GM12892 (cell line): ENCODE data around the gene PHRF1.
A peak's percentile ranks its signal among the peaks of the same experiment; 100 is the strongest.

ENCODE experiments used
- DNase-seq: peaks from one replicate; pipeline ENCODE4 v3.0.0; 2011; ENCODE audit not compliant: insufficient read length
- FAIRE-seq: peaks from 2 replicates; lab custom pipeline; 2011; peaks lifted over from hg19 to GRCh38; lab: Jason Lieb, UNC
- POLR2A ChIP-seq: IDR thresholded peaks from 2 replicates; pipeline ENCODE4 v1.6.1; 2011; ENCODE audit warnings: low read depth, low read length, control low read depth
- POLR2AphosphoS5 ChIP-seq: IDR thresholded peaks from 2 replicates; pipeline ENCODE4 v1.6.1; 2011; ENCODE audit warnings: low read depth, low read length, control low read depth
- TAF1 ChIP-seq: IDR thresholded peaks from 2 replicates; pipeline ENCODE4 v1.6.1; 2011; ENCODE audit warnings: low read depth, mild to moderate bottlenecking, control low read depth, low read length, borderline replicate concordance

The PHRF1 gene

GRCh38 chr11:617199-617911 lies 41.1 kb downstream of the PHRF1 start:
- DNase-seq: no peak
- FAIRE-seq: no peak
- no peak for TF ChIP-seq TAF1
- TF ChIP-seq POLR2AphosphoS5: no peak

DNA sequence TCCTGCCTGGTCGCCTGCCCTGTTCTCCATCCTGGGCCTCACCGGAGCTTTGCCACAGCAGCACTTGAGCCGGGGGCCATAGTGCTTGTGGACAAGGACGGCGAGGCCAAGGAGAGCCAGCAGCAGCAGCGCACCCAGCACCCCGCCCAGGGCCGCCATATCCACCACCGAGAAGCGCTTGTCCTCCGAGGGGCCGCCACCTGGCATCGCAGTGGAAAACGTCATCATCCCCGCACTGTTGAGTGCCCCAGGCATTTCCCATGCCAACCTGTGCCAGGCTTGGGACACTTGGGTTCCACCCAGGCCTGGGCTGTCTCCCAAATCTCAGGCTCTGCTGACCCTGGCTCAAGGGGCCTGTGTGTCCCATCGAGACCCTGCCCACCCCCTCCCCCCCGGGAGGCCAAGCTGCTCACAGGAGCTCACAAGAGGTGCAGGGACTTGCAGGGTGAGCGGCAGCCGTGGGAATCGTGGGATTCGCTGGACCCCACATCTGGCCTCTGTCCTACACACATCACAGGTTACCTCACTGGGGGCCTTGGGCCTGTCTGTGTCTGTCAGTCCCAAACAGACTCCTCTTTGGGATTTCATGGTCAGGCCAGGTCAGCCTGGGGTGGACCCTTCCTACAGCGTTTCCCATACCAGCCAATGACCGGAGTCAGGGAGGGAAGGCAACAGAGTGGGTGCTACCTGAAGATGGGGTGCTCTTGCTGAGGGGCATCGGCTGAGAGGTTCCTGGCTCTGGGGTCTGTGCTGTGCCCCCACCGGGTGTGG lies 41.8 kb downstream of the PHRF1 start:
- no peak for DNase-seq
- no peak for FAIRE-seq
- TF ChIP-seq POLR2AphosphoS5: no peak
- TF ChIP-seq TAF1: no peak
- no peak for TF ChIP-seq POLR2A

- no peak for FAIRE-seq
- TF ChIP-seq POLR2A (no peak), TAF1 (no peak), POLR2AphosphoS5 (no peak)
- DNase-seq: no peak
Observed at GRCh38 chr11:618856-619627, 42.8 kb downstream of the PHRF1 start.

GRCh38 chr11:619628-620050 lies 43.4 kb downstream of the PHRF1 start:
- no peak for FAIRE-seq
- no peak for DNase-seq
- TF ChIP-seq POLR2A (no peak), POLR2AphosphoS5 (no peak), TAF1 (no peak)

DNA sequence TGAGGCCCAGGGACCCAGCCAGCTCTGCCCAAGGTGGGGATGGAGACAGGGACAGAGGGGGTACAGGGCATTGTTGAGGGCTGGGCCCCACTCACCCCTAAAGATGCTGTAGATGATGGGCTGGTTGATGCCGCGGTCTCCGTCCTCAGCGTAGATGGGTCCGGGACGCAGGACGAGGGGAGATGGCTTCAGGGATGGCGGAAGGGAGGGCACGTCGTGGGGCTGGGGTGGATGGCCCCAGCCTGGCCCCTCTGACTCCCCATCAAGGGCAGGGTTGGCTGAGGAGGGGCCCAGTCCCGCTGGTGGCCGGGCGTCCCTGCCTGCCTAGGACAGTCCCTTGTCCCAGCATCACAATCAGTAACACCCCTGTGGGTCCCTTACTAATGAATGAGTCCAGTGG lies 43.9 kb downstream of the PHRF1 start:
- FAIRE-seq (no peak), DNase-seq (no peak)
- TF ChIP-seq POLR2A (no peak), TAF1 (no peak), POLR2AphosphoS5 (no peak)

GRCh38 chr11:620935-621814 lies 44.9 kb downstream of the PHRF1 start:
- no peak for FAIRE-seq
- DNase-seq: no peak
- no peak for TF ChIP-seq POLR2A
- TF ChIP-seq POLR2AphosphoS5: 0 out of 2 replicates have a peak, but pooled peaks have one; percentile 33

GRCh38 chr11:621838-622237 lies 45.6 kb downstream of the PHRF1 start:
- no peak for FAIRE-seq
- TF ChIP-seq POLR2AphosphoS5 (no peak), POLR2A (no peak), TAF1 (no peak)

DNA sequence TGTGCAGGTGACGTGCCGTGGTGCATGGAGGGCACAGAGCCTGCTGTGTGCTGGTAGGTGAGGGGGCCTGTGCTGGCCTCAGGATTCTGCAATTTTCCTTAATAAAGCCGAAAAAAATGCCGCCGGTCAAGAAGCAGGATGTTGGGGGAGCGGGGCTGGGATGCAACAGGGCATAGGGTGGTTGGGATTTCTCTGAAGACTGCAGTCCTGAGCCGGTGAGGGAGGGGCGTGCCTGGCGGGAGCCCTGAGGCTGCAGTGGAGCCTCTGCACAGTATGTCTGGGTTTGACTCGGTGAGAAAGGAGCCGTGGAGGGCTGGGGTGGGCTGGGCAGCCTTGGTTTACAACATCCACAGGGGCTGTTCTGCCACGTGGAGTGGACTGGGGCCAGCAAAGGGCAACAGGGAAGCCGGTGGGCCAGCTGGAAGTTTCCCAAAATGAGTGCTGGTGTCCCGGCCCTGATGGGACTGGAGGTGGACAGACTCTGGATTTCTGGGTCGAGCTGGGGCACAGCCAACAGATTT lies 47.1 kb downstream of the PHRF1 start:
- no peak for DNase-seq
- no peak for FAIRE-seq

More at GRCh38 chr11:621838-622237, 45.6 kb downstream of the PHRF1 start:
- DNase-seq: no peak

DNA sequence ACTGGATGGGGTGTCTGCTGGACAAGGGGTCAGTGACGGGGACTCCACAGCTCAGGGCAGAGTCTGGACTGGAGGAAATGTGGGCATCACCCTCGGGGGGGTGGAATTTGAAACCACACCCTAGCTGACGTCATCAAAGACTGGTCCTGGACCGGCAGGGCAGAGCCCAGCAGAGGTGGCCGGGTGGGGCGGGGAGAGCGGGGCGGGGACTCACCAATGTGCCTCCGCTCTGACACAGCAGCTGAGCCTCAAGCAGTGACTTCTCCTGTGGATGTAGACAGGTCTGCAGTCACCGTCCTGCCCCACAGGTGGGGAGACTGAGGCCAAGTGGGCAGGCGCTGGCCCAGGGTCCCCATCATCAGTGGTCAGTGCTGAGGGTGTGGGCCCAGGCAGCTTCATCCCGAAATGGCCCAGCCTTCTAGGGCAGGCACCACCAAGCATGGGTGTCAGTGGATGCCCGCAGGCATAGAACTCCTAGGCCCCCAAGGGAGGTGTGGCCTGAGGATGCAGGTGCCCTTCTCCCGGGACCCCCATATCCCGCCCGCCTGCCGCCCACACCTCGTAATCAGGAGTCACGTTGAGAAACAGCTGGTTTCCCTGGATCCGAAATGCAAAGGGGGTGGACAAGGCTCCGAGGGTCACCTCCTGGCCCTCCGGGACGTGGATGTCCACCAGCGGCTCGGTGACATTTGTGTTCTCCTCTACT lies 47.9 kb downstream of the PHRF1 start:
- FAIRE-seq (no peak), DNase-seq (no peak)
- no peak for TF ChIP-seq POLR2A
- TF ChIP-seq TAF1: no peak
- no peak for TF ChIP-seq POLR2AphosphoS5

More for the DNA sequence above, 47.1 kb downstream of the PHRF1 start:
- TF ChIP-seq TAF1 (no peak), POLR2AphosphoS5 (no peak), POLR2A (no peak)
